Activated B cell treated with CpG ODN at 0.5 μM for 24 hours (primary cell): Measurements from ENCODE around the gene RSPH1. TPM values are rescaled to one million over a fixed set of nuclear protein-coding genes. Genes with fewer than 3 reads are reported as not detected.

Source experiments
- ATAC-seq: fragments of 200-7000 bp; cut with Tn5 transposase; one replicate; pipeline ENCODE4 v1.10.0; 2021; ENCODE audit warnings: low read depth, mild to moderate bottlenecking, moderate library complexity
- CTCF ChIA-PET: fragments of 350-600 bp; sonication (Branson Sonifier 250); formaldehyde crosslinking; loops from one replicate; lab custom pipeline; 2021; ENCODE audit warnings: antibody characterized with exemption; lab: Charles Lee
- POLR2A ChIA-PET: fragments of 350-600 bp; sonication (Branson Sonifier 250); formaldehyde crosslinking; loops from one replicate; lab custom pipeline; 2021; ENCODE audit warnings: antibody characterized with exemption; lab: Charles Lee
- DNase-seq: peaks from one replicate; pipeline ENCODE4 v3.0.0; 2022
- H3K27ac Mint-ChIP-seq: one replicate; pipeline ENCODE4 v1.8.0; 2020; ENCODE audit warnings: mixed read lengths
- H3K27me3 Mint-ChIP-seq: one replicate; pipeline ENCODE4 v1.8.0; 2021; ENCODE audit warnings: mixed read lengths
- H3K36me3 Mint-ChIP-seq: one replicate; pipeline ENCODE4 v1.8.0; 2021; ENCODE audit warnings: low read depth, mixed read lengths
- H3K4me1 Mint-ChIP-seq: one replicate; pipeline ENCODE4 v1.8.0; 2021; ENCODE audit warnings: mixed read lengths
- H3K4me3 Mint-ChIP-seq: one replicate; pipeline ENCODE4 v1.8.0; 2020; ENCODE audit warnings: mild to moderate bottlenecking, mixed read lengths
- H3K9me3 Mint-ChIP-seq: one replicate; pipeline ENCODE4 v1.8.0; 2020; ENCODE audit warnings: mixed read lengths
- CTCF ChIP-seq: fragments of 200-600 bp; IDR thresholded peaks from one replicate; pipeline ENCODE4 v1.8.0; 2022; ENCODE audit warnings: antibody characterized with exemption, mild to moderate bottlenecking
- intact Hi-C: fragments of 100-400 bp; cut with micrococcal nuclease; formaldehyde crosslinking; loops from one replicate; pipeline ENCODE4 v1.15.1; 2024
- total RNA-seq: library from RNA; stranded (reverse); gene quantifications from 2 replicates; pipeline ENCODE4 v1.2.3, GENCODE V29; 2022

RSPH1 gene
- total RNA-seq, 1 donor from 2014 or later, result 0.38 TPM

- Mint-ChIP-seq H3K27ac (no peak overlapping the region), H3K9me3 (peaks cover 15% of the 10 kb centered on the region), H3K4me1 (no peaks in the 10 kb centered on the region), H3K27me3 (peaks cover 25% of the 10 kb centered on the region), H3K4me3 (no peak overlapping the region), H3K36me3 (no peaks in the 10 kb centered on the region)
- TF ChIP-seq CTCF, result no peak
- ChIA-PET POLR2A (no interaction called here), CTCF (no interaction called here)
- ATAC-seq (no peak), DNase-seq (no peak)
- intact Hi-C loops, result no loop called here
Measured at GRCh38 chr21:42433946-42434551, 62.0 kb downstream of the RSPH1 start.

- H3K27me3 Mint-ChIP-seq, result peaks cover 17% of the 10 kb centered on the region
- ATAC-seq, result no peak
- POLR2A ChIA-PET, result no interaction called here
- no peak for DNase-seq
- H3K36me3 Mint-ChIP-seq, result no peaks in the 10 kb centered on the region
- CTCF ChIA-PET, result no interaction called here
- peaks cover 15% of the 10 kb centered on the region for H3K9me3 Mint-ChIP-seq
- no peaks in the 10 kb centered on the region for H3K4me1 Mint-ChIP-seq
- H3K4me3 Mint-ChIP-seq, result no peak overlapping the region
- intact Hi-C loops, result no loop called here
- no peak overlapping the region for H3K27ac Mint-ChIP-seq
- no peak for TF ChIP-seq CTCF
Measured at GRCh38 chr21:42432695-42433094, 63.3 kb downstream of the RSPH1 start.

- ChIA-PET POLR2A (no interaction called here), CTCF (no interaction called here)
- no peaks in the 10 kb centered on the region for H3K36me3 Mint-ChIP-seq
- no peak for TF ChIP-seq CTCF
- H3K9me3 Mint-ChIP-seq, result peaks cover 12% of the 10 kb centered on the region
- no peak overlapping the region for H3K4me3 Mint-ChIP-seq
- intact Hi-C loops, result no loop called here
- ATAC-seq (no peak), DNase-seq (no peak)
- H3K27ac Mint-ChIP-seq, result no peak overlapping the region
- H3K4me1 Mint-ChIP-seq, result peaks cover 5% of the 10 kb centered on the region
- H3K27me3 Mint-ChIP-seq, result peaks cover 17% of the 10 kb centered on the region
Measured at GRCh38 chr21:42431196-42431595, 64.8 kb downstream of the RSPH1 start.

- intact Hi-C loops, result no loop called here
- POLR2A ChIA-PET, result no interaction called here
- H3K4me3 Mint-ChIP-seq, result no peak overlapping the region
- CTCF ChIA-PET, result no interaction called here
- no peak overlapping the region for H3K27ac Mint-ChIP-seq
- DNase-seq (peak; percentile 10), ATAC-seq (no peak)
- H3K4me1 Mint-ChIP-seq, result peaks cover 10% of the 10 kb centered on the region
- TF ChIP-seq CTCF, result no peak
- H3K36me3 Mint-ChIP-seq, result no peaks in the 10 kb centered on the region
- H3K9me3 Mint-ChIP-seq, result peaks cover 10% of the 10 kb centered on the region
- H3K27me3 Mint-ChIP-seq, result peaks cover 20% of the 10 kb centered on the region
Measured at GRCh38 chr21:42430521-42430920, 65.5 kb downstream of the RSPH1 start.

GRCh38 chr21:42429856-42430255, 66.2 kb downstream of the RSPH1 start:
- no peak for ATAC-seq
- intact Hi-C loops, result no loop called here
- H3K9me3 Mint-ChIP-seq, result peaks cover 10% of the 10 kb centered on the region
- ChIA-PET CTCF (no interaction called here), POLR2A (no interaction called here)
- peaks cover 21% of the 10 kb centered on the region for H3K27me3 Mint-ChIP-seq
- no peak overlapping the region for H3K4me3 Mint-ChIP-seq
- no peak for TF ChIP-seq CTCF
- no peak for DNase-seq
- H3K27ac Mint-ChIP-seq, result no peak overlapping the region
- H3K36me3 Mint-ChIP-seq, result no peaks in the 10 kb centered on the region
- peaks cover 17% of the 10 kb centered on the region for H3K4me1 Mint-ChIP-seq
